Measurements from ENCODE around the gene ABLIM2.

The ABLIM2 gene

DNA sequence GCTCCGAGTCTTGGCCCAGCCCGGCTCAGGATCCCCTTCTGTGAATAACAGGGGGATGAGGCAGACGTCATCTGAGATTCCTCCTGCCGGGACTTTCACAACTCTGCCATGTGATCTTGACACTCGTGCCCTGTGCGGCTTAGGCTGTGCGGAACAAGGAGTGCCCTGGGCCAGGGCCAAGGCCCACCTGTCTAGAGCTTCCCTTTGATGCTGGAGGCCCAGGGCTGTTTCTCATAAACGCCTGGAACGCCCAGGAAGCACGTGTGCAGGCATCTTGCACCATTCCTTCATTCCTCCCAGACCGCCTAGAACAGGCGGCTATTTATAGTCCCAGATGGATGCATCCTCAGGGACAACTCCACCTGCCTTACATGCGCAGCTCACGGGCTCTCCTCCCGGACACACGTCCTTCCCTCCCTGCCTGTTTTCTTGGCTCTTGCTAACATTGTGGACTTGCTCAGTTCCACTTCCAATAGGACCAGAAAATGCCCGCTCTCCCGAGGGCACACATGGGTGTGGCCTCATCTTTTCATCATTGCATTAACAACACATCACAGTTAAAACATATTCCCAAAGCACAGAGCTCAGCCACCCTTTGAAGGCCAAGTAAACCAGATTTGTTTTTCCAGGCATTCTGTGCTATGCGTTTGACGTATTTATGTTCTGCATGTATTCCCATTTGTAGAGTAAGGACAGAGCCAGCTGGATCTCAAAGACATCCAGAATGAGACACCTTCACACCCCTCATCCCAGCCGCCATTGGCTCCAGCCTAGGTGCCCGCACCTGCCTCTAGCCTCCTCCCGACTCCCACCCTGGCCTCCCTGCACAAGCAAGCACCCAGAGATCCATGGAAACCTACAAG is 57.2 kb downstream of the ABLIM2 start:
- no peak for DNase-seq

DNA sequence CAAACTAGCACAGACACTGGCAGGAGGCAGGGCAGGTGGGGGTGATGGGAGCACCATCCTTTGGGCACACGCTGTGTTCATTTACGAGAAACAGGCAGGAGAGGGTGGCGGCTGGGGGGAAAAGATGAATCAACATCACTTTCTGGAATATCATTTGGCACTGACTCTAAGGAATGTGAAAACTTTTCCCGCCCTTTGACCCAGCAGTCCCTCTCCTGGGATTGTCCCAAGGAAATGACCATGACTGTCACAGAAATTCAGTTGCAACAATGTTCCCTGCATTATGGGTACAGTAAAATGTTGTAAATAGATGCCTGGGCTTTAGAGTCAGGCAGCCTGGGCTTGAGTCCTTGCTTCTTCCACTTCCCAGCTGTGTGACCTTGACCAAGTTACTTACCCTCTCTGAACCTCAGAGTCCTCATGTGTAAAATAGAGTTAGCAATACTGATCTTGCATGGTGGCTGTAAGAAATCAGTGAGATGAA is 58.6 kb downstream of the ABLIM2 start:
- DNase-seq, result no peak

DNA sequence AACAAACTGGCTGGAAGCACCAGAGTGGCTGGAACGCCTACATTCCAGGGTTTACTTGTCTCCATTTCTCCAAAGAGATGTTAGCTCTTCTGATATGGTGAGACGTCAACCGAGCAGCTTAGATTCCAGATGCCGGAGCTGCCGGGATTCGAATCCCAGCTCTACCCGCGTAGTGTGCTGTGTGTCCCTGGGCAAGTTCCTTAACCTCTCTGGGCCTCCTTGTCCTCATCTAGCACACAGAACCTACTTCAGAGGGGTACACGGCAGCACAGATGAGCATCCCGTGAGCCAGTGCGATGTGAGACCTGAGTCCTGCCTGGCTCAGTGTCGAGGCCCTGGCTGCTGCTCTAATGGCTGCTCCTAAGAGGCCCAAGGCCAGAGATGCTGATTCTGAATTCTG is 60.1 kb downstream of the ABLIM2 start:
- DNase-seq, result no peak

DNA sequence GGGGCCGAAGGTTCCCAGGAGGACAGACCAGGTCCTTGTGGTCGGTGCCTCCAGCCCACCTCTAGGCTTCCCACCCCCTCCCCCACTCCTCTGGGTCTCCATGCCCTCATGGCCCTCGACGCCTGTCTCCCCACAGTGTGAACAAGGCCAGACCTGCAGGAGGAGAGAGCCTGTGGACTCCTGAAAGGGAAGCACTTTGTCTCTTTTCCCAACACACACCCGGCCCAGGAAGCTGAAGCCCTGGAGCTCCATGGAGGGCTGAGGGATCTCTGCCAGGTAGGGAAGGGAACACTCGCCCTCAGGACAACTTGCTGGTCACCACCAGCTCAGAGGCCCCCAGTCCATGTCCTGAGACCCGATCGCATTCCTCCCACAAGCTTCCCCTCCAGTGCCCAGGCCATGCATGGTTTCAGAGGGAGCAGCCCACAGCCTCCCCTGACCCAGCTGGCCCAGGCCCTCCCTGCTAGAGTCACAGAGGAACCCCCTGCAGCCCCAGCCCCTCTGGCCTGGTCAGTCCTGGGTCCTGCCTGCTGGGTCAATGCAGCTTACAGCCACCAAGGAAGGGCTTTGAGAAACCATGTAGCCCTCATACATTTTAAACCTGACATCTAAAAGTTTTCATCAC is 60.8 kb downstream of the ABLIM2 start:
- DNase-seq, result no peak

DNA sequence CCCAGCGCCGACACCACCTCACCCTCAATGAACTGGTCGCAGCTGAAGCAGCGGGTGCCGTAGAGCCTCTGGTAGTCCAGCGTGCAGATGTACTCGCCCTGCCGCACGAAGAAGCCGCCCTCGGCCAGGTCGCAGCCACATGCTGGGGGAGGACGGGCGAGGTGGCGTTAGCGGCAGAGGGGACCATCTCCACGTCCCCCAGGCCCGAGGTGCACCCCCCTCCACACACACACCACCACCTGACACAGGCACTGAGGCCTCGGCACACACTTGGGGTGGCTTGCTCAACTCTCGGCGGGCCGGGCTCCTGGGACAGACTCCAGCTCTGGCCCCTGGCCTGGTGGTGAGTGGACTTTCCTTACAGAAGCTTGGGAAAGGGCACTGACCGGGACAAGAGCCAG is 61.5 kb downstream of the ABLIM2 start:
- DNase-seq, result no peak

DNA sequence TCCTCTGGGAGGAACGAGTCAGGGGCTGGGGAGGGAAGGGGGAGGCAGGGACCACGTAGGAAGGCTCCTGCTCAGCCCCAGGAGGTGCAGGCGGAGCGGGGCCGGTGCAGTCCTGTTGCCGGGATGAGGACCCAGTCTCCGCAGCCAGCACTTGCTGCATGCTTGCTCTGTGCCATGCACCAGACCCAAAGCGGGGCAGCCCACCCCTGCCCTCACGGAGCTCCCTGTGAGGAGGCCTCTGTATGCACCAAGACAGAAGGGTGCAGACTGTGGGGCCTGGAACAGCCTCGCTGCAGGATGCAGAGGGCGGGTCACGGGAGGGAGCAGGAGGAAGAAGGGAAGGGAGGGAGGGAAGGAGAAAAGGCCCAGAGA is 61.9 kb downstream of the ABLIM2 start:
- DNase-seq, result no peak

DNA sequence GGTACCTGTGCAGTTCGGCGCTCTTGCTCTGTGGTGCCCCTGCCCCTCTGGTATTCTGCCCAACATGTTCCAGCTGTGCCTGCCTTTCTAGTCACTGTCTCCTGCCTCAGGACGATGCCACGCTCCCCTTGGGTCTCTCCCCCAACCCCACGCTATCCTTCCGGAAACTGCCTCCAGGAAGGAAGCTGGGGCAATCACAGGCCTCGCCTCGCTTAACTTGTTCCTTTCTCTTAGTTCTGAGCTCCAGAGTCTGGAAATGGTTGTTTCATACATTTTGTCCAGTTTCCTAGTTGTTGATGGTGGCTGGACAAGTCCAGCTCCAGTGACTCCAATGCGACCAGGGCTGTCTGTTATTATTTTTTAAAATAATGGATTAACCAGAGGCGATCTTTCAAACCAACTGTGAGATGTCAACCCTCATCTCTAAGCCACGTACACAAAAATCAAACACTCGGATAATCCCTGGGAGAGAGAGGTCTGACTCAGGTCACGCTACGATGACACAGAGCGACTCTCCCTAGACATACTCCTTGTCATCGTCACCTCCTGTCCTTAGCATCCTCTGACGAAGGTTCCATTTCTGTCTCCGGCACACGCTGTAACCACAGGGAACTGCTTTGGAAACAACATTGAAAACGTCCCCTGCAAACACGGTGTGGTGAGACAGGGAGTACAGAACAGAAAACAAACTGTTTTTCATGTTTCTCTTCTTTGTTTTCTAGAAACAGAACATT is 62.5 kb downstream of the ABLIM2 start:
- no peak for DNase-seq

DNA sequence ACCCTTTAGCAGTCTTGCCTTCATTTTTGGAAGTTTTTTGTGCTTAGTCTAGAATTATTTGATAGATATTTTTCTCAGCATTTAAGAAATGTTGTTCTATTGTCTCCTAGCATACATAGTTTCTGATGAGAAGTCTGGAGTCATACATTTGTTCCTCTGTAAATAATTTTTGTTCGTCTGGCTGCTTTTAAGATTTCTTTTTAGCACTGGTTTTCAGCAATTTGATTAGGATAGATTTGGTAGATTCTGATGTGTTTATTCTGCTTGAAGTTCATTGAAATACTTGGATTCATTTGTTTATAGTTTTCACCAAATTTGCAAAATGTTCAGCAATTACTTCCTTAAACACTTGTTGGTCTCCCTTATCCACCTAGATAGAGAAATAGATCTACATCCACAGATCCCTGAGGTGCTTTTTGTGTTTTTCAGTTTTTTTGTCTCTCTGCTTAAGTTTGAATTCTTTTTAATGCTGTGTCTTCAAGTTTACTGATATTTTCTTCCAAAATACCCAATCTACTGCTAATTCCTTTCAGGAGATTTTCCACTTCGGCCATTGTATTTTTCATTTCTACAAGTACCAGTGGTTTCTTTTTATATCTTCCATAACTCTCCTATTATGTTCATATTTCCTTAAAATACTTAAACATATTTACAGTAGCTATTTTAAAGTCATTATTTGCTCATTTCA is 64.9 kb downstream of the ABLIM2 start:
- no peak for DNase-seq

DNA sequence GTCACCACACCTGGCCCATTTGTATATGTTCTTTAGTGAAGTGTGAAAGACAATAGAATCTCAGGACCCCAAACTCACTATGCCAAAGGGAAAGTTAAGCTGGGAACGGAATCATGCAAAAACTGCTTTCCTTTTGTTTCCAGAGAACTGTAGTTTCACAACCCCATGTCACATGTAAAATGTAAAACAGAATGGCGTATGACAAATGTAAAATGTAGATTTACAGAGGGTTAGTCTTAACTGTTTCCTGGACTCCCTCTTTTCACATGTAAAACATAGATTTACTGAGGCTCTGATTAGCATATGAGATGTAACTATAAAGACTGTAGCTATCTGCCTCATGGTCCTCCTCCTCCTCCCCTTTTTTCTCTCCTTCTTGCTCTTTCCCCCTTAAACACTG is 66.3 kb downstream of the ABLIM2 start:
- no peak for DNase-seq

DNA sequence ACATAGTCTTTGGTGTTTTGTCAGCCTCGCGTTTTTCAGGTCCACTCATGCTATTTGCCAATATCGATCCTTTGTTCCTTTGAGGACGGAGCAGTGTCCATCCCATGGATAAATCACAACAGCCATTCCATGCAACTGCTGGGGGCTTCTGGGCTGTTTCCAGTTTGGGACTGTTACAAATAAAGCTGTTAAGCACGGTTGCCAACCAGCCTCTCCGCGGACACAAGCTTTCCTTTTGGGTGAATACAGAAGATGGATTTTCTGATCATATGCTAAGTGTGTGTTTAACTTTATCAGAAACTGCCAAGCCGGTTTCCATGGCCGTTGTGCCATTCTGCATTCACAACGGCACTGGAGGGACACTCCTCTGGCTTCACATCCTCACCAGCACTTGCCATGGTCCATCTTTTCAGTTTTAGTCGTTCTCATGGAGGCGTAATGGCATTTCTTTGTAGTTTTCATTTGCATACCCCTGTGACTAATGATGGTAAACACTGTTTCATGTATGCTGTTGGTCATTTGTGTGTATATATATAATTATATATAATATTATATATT is 67.8 kb downstream of the ABLIM2 start:
- DNase-seq, result no peak

DNA sequence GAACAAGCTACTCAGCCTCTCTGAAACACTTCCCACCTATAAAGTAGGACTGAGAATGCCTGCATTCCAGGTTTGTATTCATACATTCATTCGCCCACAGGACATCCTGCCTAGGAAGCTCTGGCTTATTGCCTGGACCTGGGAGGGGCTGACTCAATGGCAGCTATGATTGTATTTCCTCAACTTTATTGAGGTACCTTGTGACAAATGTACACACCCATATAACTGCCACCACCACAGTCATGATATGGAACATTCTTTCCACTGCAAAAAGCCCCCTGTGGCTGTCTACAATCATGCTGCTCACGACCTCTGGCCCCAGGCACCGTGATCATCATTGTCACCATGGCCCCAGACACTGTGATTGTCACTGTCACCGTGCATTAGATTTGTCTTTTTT is 68.3 kb downstream of the ABLIM2 start:
- no peak for DNase-seq

DNA sequence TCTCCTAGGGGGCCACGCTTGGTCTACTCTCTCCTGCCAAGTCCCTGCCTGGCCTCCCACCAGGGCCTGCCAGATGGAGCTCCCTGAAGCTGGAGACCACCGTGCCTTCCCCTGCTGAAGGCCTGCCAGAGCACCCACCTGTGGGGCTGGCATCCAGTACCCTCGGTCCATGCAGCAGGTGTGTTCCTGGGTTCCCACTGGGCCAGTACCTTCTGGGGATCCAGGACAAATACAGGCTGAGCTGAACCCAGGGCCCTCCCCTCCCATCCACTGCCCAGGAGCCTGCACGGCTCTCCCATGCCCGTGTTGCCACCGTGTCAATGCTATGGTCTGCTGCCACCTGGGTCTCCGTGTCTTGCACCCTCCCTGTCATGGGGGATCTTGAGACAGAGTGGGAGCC is 68.8 kb downstream of the ABLIM2 start:
- no peak for DNase-seq

DNA sequence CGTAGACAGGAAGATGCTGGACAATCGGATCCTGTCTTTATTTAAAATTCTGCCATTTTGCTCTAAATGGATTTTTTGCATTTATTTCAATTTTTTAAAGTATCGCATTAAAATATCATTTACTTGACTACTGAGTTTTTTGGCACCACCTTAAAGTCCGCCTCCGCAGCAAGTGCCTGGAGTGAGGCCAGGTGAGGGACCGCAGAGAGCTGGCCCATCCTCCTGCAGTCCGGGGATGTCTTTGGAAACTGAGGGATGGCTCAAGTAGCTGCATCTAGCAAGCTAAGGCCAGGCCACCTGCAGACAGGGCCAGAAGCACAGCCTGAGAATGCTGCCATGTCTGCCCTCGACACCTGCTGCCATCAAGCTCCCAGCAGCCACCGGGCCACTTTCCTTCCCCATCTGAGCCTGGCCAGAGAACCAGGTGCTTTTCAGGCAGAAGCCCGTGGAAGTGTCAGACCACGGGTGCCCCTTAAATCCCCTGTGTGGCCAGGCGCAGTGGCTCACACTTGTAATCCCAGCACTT is 69.6 kb downstream of the ABLIM2 start:
- no peak for DNase-seq

DNA sequence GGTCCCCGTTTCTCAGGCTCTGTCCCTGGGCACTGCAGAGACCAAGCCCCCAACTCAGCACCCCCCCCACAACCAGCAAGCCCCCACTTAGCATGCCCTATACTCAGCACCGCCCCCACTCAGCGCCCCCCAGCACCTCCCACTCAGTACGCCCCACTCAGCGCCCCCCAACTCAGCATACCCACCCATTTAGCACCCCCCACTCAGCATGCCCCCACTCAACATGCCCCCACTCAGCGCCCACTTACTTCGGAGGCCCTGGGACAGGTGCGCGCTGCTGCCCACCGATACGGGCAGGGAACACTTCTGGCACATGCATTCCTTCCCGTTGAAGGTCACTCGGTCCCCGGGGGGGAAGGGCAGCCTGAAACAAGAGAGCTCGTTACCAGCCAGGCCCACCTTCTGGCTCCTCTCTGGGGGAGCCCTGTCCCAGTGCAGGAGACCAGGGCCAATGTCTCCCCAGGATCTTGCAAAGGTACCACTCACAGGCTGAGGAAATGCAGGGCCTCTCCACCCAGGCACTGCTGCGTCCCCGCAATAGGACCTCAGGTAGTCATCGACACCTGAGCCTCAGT is 70.6 kb downstream of the ABLIM2 start:
- no peak for DNase-seq

DNA sequence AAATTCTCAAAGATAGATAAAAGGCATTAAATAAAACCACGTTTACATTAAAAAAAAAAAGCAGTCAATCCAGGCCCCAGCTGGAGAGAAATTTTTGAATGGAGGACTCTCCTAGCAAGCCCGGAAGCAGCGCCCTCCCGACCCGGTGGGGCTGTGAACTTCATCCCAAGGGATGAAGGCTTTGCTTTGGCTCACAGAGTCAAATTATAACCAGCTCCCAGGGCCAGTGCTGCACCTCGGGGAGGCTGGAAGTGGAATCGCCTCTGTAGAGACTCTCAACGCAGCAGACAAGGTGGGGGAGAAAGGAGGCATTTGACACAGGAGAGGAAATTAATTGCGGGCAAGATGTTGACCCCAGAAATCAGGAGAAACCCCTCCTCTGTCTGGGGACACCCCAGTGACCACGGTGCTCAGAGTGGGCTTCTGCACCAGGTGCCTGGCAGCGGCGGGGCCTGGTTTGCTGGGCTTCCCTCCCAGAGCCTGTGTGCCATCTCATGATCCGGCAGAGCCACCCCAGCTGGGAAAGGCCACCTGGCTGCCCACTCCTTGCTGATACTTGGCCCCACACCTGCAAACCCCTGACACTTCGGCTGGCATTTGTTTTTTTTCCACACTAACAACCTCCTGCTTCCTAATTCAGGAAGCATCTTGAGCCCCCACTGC is 71.7 kb downstream of the ABLIM2 start:
- DNase-seq, result no peak

DNA sequence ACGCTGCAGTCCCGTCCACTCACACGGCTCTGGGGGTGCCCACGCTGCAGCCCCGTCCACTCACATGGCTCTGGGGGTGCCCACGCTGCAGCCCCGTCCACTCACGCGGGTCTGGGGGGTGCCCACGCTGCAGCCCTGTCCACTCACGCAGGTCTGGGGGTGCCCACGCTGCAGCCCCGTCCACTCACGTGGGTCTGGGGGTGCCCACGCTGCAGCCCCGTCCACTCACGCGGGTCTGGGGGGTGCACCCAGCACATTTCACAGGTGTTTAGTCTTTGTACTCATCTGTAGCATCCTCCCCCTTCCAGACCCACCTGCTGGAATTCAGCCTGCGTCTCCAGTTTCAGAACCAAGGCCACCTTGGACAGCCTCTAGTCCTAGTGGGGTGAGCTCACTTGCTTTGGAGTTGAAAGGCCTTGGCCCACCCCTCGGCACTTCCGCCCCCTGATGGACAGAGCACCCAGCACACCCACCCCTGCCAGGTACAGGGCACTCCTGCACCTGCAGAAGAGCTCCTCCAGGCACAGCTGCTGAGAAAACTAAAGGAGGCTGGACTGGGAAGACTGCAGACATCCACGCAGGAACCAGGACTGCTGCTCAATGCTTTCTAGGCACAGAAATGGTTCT is 73.0 kb downstream of the ABLIM2 start:
- DNase-seq, result no peak

DNA sequence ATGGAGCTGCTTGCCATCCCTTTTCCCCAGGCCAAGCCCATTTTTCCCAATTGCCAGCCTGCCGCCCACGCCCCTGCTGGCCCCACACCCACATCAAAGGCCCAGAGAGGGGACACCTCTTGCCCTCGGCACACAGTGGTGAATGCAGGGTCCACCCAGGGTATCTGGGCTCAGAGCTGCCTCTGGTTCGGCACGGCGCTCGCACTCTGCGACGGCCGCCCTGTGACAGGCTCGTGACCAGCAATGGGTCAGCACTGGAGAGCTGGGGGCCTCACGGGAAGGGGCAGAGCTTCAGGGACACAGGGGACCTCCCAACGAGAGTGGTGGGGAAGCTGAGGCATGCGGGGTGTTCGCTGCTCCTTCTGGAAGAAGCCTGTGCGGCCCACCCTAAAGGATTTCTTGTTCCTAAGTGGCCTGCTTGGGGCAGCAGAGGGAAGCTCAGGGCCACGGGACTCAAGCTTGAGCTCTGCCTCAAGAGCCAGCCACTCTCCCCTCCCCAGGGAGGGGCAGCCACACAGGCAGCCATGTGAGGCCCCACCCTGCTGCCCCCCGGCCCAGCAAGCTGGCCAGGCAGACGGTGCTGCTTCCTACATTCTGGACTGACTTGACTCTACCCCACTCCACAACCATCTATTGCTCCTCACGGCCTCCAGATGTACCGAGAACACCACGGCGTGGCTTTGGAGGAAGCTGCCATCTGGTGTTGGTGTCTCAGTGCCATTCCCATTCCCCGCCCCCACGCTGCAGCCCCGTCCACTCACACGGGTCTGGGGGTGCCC is 73.7 kb downstream of the ABLIM2 start:
- DNase-seq, result no peak

DNA sequence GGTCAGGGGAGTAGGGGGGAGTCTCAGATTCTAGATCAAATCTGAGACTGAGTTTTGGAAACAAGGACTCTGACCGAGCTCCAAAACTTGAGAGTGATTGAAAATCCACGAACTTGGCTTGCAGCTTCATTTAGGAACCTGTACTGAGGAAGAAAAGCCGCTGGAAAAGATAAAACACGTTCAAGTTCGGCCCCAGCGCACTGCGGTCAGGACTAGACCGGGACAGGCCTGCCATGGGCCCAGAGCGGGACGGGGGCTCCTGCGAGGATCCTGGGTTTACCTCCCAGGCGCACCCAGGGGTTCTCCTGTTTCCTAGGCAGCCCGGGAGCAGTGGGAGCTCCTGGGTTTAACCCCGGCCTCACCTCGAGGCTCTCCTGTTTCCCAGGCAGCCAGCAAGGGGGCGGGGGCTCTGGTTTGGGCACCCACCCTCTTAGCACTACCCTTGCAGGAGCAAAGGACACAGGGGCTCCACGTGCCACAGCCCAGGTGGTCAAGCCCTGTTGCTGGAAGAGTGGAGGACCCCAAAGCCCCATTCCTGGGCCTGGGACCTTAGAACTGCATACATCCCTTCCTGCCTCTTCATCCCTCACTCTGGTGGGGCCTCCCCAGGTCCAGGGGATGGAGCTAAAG is 74.5 kb downstream of the ABLIM2 start:
- no peak for DNase-seq

DNA sequence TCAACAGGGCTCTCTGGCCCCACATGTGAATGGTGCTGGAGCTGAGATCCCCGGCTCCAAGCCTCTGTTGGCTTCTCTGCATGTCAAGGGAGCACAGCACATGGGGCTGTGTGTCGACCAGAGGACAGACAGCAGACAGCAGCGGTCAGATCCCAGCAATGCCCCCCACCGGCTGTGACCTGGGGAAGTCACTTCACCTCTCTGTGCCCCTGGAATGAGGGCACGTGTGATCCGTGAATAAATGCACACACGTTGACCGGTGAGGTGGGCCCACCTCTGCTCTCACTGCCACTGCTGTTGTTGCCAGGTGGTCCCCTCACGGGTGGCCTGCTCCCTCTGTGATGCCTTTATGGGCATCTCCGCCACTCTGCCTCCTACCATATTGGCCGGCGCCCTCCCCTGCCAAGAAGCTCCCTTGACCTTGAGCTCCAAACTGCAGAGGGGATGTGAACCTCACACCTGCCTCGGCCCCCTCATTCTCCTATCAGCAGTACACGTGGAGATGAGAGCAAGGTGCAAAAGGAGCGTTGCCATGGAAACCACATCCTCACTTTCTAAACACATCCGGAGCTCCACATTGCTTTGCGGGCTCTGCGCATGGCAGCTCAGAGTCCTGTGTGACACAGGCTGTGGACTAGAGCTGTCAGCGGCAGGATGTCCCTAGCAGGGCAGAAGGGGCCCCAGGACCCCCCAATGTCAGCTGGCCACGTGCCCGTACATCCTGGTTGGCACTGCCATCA is 75.4 kb downstream of the ABLIM2 start:
- DNase-seq, result no peak
